ENCODE measurements around the gene ARMS2.

Gene ARMS2

GRCh38 chr10:122503886-122504609 is 49.6 kb downstream of the ARMS2 start:
- no peak for TF ChIP-seq REST (IDR thresholded peaks at IDR 0.05; ENCODE audit: insufficient read depth in 1 of 2, low read depth in 2 of 2, low read length in 2 of 2)
- no peak for TF ChIP-seq POLR2AphosphoS5 (IDR thresholded peaks at IDR 0.05; ENCODE audit: low read depth, low read length)
- no peak for TF ChIP-seq FOXP2 (optimal IDR thresholded peaks at IDR 0.05; ENCODE audit: borderline replicate concordance, extremely low read depth, extremely low read length, insufficient read depth)
- no peak for TF ChIP-seq SIN3A (IDR thresholded peaks at IDR 0.05; ENCODE audit: borderline replicate concordance, insufficient read depth, low read length)
- TF ChIP-seq TAF1 (IDR thresholded peaks at IDR 0.05; ENCODE audit: borderline replicate concordance, insufficient read depth, low read length): no peak

- no peak; the same call in 1 of the 2 replicates for TF ChIP-seq SIN3A (IDR thresholded peaks at IDR 0.05; ENCODE audit: borderline replicate concordance, insufficient read depth, low read length)
- TF ChIP-seq REST (IDR thresholded peaks at IDR 0.05; ENCODE audit: insufficient read depth in 1 of 2, low read depth in 2 of 2, low read length in 2 of 2): no peak; a peak in 1 of 4 replicates
- peak; percentile 98 for TF ChIP-seq FOXP2 (optimal IDR thresholded peaks at IDR 0.05; ENCODE audit: borderline replicate concordance, extremely low read depth, extremely low read length, insufficient read depth)
Observed at GRCh38 chr10:122504610-122504950, 50.1 kb downstream of the ARMS2 start.

GRCh38 chr10:122505011-122505410 is 50.6 kb downstream of the ARMS2 start:
- TF ChIP-seq REST (IDR thresholded peaks at IDR 0.05; ENCODE audit: insufficient read depth in 1 of 2, low read depth in 2 of 2, low read length in 2 of 2) (peak; percentile 10 to 51; a peak in 2 of 4 replicates), POLR2AphosphoS5 (IDR thresholded peaks at IDR 0.05; ENCODE audit: low read depth, low read length) (no peak)

- TF ChIP-seq POLR2AphosphoS5 (IDR thresholded peaks at IDR 0.05; ENCODE audit: low read depth, low read length) (no peak), SIN3A (IDR thresholded peaks at IDR 0.05; ENCODE audit: borderline replicate concordance, insufficient read depth, low read length) (no peak), TAF1 (IDR thresholded peaks at IDR 0.05; ENCODE audit: borderline replicate concordance, insufficient read depth, low read length) (no peak), REST (IDR thresholded peaks at IDR 0.05; ENCODE audit: insufficient read depth in 1 of 2, low read depth in 2 of 2, low read length in 2 of 2) (no peak), FOXP2 (optimal IDR thresholded peaks at IDR 0.05; ENCODE audit: borderline replicate concordance, extremely low read depth, extremely low read length, insufficient read depth) (no peak)
Observed at GRCh38 chr10:122505885-122506645, 51.6 kb downstream of the ARMS2 start.

All from PFSK-1 (cell line).